GM06990 (cell line): Measurements from ENCODE around the gene DNM2.

Experiments
- DNase-seq: peaks from one replicate; pipeline ENCODE4 v3.0.0-alpha.2; 2011; ENCODE audit not compliant: insufficient read length; ENCODE audit errors: extremely low read depth
- H3K27me3 ChIP-seq: replicated peaks from 2 replicates; pipeline ENCODE4 v1.6.0; 2011; ENCODE audit warnings: low read length; ENCODE audit not compliant: control insufficient read depth, insufficient read depth
- H3K36me3 ChIP-seq: 2 replicates; pipeline ENCODE4 v1.5.1; 2011; ENCODE audit warnings: low read length; ENCODE audit not compliant: control insufficient read depth, insufficient read depth
- H3K4me3 ChIP-seq: replicated peaks from 2 replicates; pipeline ENCODE4 v1.5.1; 2011; ENCODE audit warnings: low read depth, mild to moderate bottlenecking, control low read depth, low read length
- CTCF ChIP-seq: IDR thresholded peaks from 2 replicates; pipeline ENCODE4 v1.5.1; 2011; ENCODE audit warnings: low read length, control low read depth, mild to moderate bottlenecking, inconsistent platforms; ENCODE audit not compliant: insufficient read depth, poor library complexity, severe bottlenecking

Gene DNM2

GRCh38 chr19:10846500-10847202, 128.8 kb downstream of the DNM2 start:
- no peak for DNase-seq
- Histone ChIP-seq H3K36me3 (no peaks in the 10 kb centered on the region), H3K4me3 (no peak overlapping the region), H3K27me3 (no peaks in the 10 kb centered on the region)
- TF ChIP-seq CTCF = no peak

GRCh38 chr19:10848230-10848856, 130.5 kb downstream of the DNM2 start, which contains the start of gene C19orf38:
Gene C19orf38 (plus strand): TSS chr19:10848415. CDS start chr19:10848509, 94 bp downstream.
- no peak for DNase-seq
- TF ChIP-seq CTCF = no peak
- peak within 1 kb of the TSS; percentile 33 for H3K4me3 ChIP-seq
- no peaks in the 10 kb centered on the region for H3K27me3 ChIP-seq
- H3K36me3 ChIP-seq = no peaks in the 10 kb centered on the region

- Histone ChIP-seq H3K36me3 (no peaks in the 10 kb centered on the region), H3K4me3 (no peak overlapping the region), H3K27me3 (no peaks in the 10 kb centered on the region)
- no peak for DNase-seq
- TF ChIP-seq CTCF = no peak
These were observed 132.8 kb downstream of the DNM2 start for GRCh38 chr19:10850631-10851030.

GRCh38 chr19:10852098-10852800, 134.4 kb downstream of the DNM2 start:
- Histone ChIP-seq H3K4me3 (no peak overlapping the region), H3K36me3 (no peaks in the 10 kb centered on the region), H3K27me3 (no peaks in the 10 kb centered on the region)
- TF ChIP-seq CTCF = no peak
- no peak for DNase-seq

- no peak for TF ChIP-seq CTCF
- no peak overlapping the region for H3K4me3 ChIP-seq
- no peaks in the 10 kb centered on the region for H3K27me3 ChIP-seq
- no peaks in the 10 kb centered on the region for H3K36me3 ChIP-seq
- DNase-seq = no peak
These were observed 135.1 kb downstream of the DNM2 start for GRCh38 chr19:10852941-10853340.
